AG04450 (cell line): ENCODE data around the gene NAGLU. TPM values are rescaled to one million over a fixed set of nuclear protein-coding genes. Genes with fewer than 3 reads are reported as not detected.
"Not testable (repeated sequence)": the region's sequence is repeated elsewhere in the genome, so short reads cannot be mapped to it uniquely, and the experiment has no call there.

Experiments used
- CTCF ChIA-PET: fragments of 300-600, 350-600 bp; formaldehyde crosslinking; extraction: SDS; loops from one replicate; lab custom pipeline; 2022; ENCODE audit warnings: antibody characterized with exemption, inconsistent platforms; lab: Charles Lee
- POLR2A ChIA-PET: fragments of 350-600 bp; formaldehyde crosslinking; extraction: SDS; loops from one replicate; lab custom pipeline; 2021; ENCODE audit warnings: antibody characterized with exemption, inconsistent platforms; lab: Yijun Ruan, JAX
- DNase-seq: peaks from one replicate; pipeline ENCODE4 v3.0.0-alpha.2; 2011; ENCODE audit warnings: low read depth, low spot score
- H3K27ac ChIP-seq: one replicate; pipeline ENCODE4 v1.5.1; 2012; ENCODE audit warnings: low read depth, low read length, control low read depth
- H3K27me3 ChIP-seq: one replicate; pipeline ENCODE4 v1.6.0; 2012; ENCODE audit warnings: low read length; ENCODE audit not compliant: control insufficient read depth, insufficient read depth
- H3K4me3 ChIP-seq: 2 replicates; pipeline ENCODE4 v1.5.1; 2011; ENCODE audit warnings: mild to moderate bottlenecking, low read depth, low read length, control low read depth
- H3K9me3 ChIP-seq: 2 replicates; pipeline ENCODE4 v1.5.1; 2012; ENCODE audit warnings: low read length; ENCODE audit not compliant: control insufficient read depth, insufficient read depth
- polyA plus RNA-seq: library from polyadenylated mRNA; depleted of rRNA; stranded (reverse); fragments of >200 nt; gene quantifications from 2 replicates; pipeline ENCODE4 v1.2.3, GENCODE V29; 2011
- TF ChIP-seq, protein P1 (sequence below): IDR thresholded peaks from 2 replicates; pipeline ENCODE4 v1.5.1; 2011; ENCODE audit warnings: low read depth, low read length, control low read depth, inconsistent platforms

The NAGLU gene
- polyA plus RNA-seq, 1 experiment: 11.9 TPM

DNA sequence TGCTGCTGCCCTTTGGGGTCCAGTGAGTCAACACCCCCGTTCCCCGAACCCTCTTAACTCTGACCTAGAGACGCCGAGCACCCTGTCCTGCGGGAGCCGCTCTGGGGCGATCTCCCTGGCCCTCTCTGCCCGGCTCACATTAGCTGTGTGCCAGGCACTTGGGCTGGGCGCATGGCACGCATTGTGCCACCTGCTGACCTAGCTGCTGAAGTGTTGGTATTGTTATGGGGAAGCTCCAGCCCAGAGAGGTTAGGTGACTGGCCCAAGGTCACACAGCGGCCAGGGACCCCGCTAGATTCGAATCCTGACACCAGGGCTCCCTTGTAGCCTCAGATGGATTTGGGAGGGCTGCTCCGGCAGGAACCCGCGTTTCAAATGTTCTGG is 17.8 kb downstream of the NAGLU start:
- ChIA-PET CTCF (no interaction called here), POLR2A (interaction anchor here (1.2 to 1.7 kb wide), 2 partner anchors 17 to 34 kb away, joined by 5 to 7 read pairs; no protein-coding TSS in a partner anchor)
- Histone ChIP-seq H3K27ac (peak overlapping the region; percentile 52), H3K4me3 (peak overlapping the region; percentile 90), H3K27me3 (no peaks in the 10 kb centered on the region), H3K9me3 (no peaks in the 10 kb centered on the region; the same call in 1 of the 2 replicates)
- DNase-seq: no peak
- TF ChIP-seq, protein P1, sequence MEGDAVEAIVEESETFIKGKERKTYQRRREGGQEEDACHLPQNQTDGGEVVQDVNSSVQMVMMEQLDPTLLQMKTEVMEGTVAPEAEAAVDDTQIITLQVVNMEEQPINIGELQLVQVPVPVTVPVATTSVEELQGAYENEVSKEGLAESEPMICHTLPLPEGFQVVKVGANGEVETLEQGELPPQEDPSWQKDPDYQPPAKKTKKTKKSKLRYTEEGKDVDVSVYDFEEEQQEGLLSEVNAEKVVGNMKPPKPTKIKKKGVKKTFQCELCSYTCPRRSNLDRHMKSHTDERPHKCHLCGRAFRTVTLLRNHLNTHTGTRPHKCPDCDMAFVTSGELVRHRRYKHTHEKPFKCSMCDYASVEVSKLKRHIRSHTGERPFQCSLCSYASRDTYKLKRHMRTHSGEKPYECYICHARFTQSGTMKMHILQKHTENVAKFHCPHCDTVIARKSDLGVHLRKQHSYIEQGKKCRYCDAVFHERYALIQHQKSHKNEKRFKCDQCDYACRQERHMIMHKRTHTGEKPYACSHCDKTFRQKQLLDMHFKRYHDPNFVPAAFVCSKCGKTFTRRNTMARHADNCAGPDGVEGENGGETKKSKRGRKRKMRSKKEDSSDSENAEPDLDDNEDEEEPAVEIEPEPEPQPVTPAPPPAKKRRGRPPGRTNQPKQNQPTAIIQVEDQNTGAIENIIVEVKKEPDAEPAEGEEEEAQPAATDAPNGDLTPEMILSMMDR: no peak

DNA sequence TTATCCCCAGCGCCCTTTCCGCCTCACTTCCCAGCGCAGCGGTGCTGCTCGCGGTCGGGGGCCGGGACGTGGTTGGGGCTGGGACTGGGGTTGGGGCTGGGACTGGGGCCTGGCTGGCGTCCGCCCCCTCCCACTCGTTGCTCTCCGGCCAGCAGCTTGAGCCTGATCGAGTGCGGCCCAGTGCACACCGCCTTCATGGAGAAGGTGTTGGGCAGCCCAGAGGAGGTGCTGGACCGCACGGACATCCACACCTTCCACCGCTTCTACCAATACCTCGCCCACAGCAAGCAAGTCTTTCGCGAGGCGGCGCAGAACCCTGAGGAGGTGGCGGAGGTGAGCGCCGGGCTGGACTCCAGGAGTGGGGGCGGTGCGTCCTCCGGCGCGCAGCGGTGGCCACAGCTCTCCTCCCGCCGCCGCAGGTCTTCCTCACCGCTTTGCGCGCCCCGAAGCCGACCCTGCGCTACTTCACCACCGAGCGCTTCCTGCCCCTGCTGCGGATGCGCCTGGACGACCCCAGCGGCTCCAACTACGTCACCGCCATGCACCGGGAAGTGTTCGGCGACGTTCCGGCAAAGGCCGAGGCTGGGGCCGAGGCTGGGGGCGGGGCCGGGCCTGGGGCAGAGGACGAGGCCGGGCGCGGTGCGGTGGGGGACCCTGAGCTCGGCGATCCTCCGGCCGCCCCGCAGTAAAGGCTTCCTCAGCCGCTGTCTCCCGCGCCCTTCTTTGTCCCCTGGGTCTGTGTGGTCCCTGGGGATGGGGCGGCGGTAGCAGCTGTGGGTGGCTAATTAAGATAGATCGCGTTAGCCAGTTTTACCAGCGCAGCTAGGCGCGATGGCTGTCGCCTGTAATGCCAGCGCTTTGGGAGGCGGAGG is 18.4 kb downstream of the NAGLU start:
- no peaks in the 10 kb centered on the region; the same call in 1 of the 2 replicates for H3K9me3 ChIP-seq
- ChIA-PET POLR2A (interaction anchor here (0.6 to 1.7 kb wide), 3 partner anchors 18 to 584 kb away, joined by 4 to 7 read pairs (median 5); no protein-coding TSS in a partner anchor), CTCF (no interaction called here)
- DNase-seq: no peak
- no peaks in the 10 kb centered on the region for H3K27me3 ChIP-seq
- H3K27ac ChIP-seq: peak overlapping the region; percentile 57
- peak overlapping the region; percentile 90 for H3K4me3 ChIP-seq
- TF ChIP-seq, protein P1: no peak

DNA sequence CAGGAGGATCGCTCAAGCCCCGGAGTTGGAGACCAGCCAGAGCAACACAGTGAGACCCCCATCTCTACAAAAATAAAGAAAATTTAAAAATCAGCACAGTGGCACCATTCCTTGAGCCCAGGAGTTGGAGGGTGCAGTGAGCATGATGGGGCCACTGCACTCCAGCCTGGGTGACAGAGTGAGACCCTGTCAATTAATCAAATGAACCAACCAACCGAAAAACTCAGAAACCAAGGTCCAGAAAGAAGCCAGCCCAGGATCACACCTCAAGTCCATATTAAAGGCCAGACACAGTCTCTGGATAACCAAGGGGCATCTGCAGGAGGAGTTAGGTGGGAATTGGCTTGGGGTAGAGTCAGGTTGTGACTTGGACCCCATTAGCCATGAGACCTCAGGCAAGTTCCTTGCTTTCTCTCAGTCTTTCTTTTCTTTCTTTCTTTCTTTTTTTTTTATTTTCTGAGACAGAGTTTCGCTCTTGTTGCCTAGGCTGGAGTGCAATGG is 19.1 kb downstream of the NAGLU start:
- POLR2A ChIA-PET: interaction anchor here (1.2 to 1.7 kb wide), 2 partner anchors 18 to 35 kb away, joined by 5 to 7 read pairs; no protein-coding TSS in a partner anchor
- no peaks in the 10 kb centered on the region for H3K27me3 ChIP-seq
- H3K27ac ChIP-seq: peak overlapping the region; percentile 57
- CTCF ChIA-PET: no interaction called here
- H3K4me3 ChIP-seq: peak overlapping the region; percentile 90
- H3K9me3 ChIP-seq: no peaks in the 10 kb centered on the region; the same call in 1 of the 2 replicates
- DNase-seq: no peak
- TF ChIP-seq, protein P1: no peak

DNA sequence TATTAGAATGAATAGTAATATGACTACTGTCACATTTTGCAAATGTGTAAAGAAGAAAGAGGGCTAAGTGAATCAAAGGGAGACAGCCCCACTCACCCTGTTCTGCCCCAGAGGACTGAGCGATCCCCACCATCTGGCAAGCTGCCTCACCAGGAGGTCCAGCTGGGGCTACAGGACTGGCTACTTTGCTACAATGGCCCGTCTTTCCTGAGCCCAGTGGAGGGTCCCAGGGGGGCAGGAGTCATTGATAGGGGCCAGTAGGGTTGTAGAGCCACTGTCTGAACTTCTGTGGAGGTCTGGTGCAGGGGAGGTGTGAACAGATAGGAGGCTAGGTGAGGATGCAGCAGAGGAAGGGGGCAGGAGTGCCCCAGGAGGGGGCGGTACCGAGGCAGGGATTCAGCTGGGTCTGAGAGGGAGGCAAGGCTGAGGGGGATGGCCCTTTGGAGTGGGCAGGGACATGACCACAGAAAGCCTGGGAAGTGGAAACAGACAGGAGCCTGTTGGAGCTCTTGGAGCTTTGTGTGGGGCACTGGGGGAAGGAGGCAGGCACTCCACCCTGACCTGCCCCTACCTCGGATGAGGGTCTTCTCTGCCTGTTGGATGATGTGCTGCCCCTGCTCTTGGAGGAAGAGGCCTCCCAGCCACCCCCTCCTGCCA is 20.0 kb downstream of the NAGLU start:
- H3K27me3 ChIP-seq, POLR2A ChIA-PET, H3K27ac ChIP-seq, CTCF ChIA-PET, H3K9me3 ChIP-seq, H3K4me3 ChIP-seq, DNase-seq: not testable (repeated sequence)
- TF ChIP-seq, protein P1: 0 out of 2 replicates have a peak, but pooled peaks have one; percentile 12
